ENCODE measurements around the gene CRELD2. TPM values are rescaled to one million over a fixed set of nuclear protein-coding genes. Genes with fewer than 3 reads are reported as not detected.
A peak's percentile ranks its signal among the peaks of the same experiment; 100 is the strongest.

Gene CRELD2
- polyA plus RNA-seq (2012; ENCODE audit: missing spikeins) = 16.7 TPM

DNA sequence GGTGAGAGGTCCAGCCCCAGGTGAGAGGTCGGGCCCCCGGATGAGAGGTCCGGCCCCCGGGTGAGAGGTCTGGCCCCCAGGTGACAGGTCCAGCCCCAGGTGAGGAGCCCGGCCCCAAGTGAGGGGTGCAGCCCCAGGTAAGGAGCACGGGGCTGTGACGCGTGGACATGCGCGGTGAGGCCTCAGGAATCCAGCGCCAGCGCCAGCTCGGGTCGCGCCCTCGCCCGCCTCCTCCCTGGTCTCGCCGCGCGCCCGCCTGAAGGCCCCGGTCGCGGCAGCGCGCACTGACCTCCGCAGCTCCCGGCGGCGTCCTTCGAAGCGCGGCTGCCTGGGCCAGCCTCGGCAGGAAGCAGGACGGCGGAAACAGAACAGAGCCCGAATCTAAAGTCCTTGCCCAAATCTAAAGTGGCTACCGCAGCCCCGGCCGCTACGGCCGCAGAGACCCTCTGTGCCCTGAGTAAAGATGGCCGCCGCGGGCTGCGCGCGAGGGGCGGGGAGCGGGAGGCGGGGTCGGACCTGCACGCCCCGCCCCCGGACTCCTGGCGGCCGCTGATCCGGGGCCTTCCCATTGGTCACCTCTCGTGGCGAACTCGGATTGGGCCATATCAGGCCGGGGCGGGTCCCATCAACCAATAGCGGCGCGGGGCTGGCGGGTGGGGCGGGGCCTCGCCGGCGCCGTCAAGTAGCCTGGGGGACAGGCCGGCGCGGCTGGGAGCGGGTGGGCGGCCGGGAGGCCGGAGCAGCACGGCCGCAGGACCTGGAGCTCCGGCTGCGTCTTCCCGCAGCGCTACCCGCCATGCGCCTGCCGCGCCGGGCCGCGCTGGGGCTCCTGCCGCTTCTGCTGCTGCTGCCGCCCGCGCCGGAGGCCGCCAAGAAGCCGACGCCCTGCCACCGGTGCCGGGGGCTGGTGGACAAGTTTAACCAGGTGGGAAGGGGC lies at the start of gene CRELD2, which contains the start of gene ALG12:
Gene CRELD2, plus strand, starts transcription at position 661 of the 937 bp plus-strand sequence. Its CDS starts 136 bp downstream, at position 797.
Gene ALG12, minus strand, starts transcription at position 465 of the 937 bp plus-strand sequence. CDS start 4,673 bp downstream, outside the sequence.
- TF ChIP-seq POLR2AphosphoS5 (IDR thresholded peaks at IDR 0.05; ENCODE audit: low read depth, low read length) (0 out of 2 replicates have a peak, but pooled peaks have one; percentile 9), POLR2A (IDR thresholded peaks at IDR 0.05; ENCODE audit: low read depth, low read length) (peak; percentile 79; the same call in 1 of the 2 replicates), TAF1 (IDR thresholded peaks at IDR 0.05; ENCODE audit: borderline replicate concordance, low read depth, low read length) (no peak)
- FAIRE-seq = peak; percentile 98
- DNase-seq (ENCODE audit: insufficient read length) = peak; percentile 99

GRCh38 chr22:49869086-49869830 lies 49.2 kb upstream of the CRELD2 start:
- DNase-seq (ENCODE audit: insufficient read length) (no peak), FAIRE-seq (no peak)
- TF ChIP-seq POLR2AphosphoS5 (IDR thresholded peaks at IDR 0.05; ENCODE audit: low read depth, low read length) (no peak), POLR2A (IDR thresholded peaks at IDR 0.05; ENCODE audit: low read depth, low read length) (no peak), TAF1 (IDR thresholded peaks at IDR 0.05; ENCODE audit: borderline replicate concordance, low read depth, low read length) (no peak)

GRCh38 chr22:49869845-49870712 lies 48.4 kb upstream of the CRELD2 start:
- no peak for FAIRE-seq
- DNase-seq (ENCODE audit: insufficient read length) = no peak
- TF ChIP-seq POLR2AphosphoS5 (IDR thresholded peaks at IDR 0.05; ENCODE audit: low read depth, low read length) (no peak), POLR2A (IDR thresholded peaks at IDR 0.05; ENCODE audit: low read depth, low read length) (no peak), TAF1 (IDR thresholded peaks at IDR 0.05; ENCODE audit: borderline replicate concordance, low read depth, low read length) (no peak)

DNA sequence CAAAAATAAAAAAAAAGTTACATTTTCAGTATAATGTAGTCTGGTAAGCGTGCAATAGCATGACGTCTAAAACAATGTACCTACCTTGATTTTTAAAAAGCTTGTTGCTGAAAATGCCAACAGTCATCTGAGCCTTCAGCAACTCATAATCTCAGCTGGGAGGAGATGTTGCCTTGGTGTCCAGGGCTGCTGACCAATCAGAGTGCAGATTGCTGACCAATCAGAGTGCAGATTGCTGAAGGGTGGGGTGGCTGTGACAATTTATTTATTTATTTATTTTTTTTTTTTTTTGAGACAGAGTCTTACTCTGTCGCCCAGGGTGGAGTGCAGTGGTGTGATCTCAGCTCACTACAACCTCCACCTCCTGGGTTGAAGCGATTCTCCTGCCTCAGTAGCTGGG lies 47.0 kb upstream of the CRELD2 start:
- TF ChIP-seq TAF1 (IDR thresholded peaks at IDR 0.05; ENCODE audit: borderline replicate concordance, low read depth, low read length) (no peak), POLR2AphosphoS5 (IDR thresholded peaks at IDR 0.05; ENCODE audit: low read depth, low read length) (no peak), POLR2A (IDR thresholded peaks at IDR 0.05; ENCODE audit: low read depth, low read length) (no peak)
- DNase-seq (ENCODE audit: insufficient read length) (no peak), FAIRE-seq (no peak)

GRCh38 chr22:49872347-49872746 lies 46.1 kb upstream of the CRELD2 start:
- FAIRE-seq = no peak
- no peak for DNase-seq (ENCODE audit: insufficient read length)
- TF ChIP-seq TAF1 (IDR thresholded peaks at IDR 0.05; ENCODE audit: borderline replicate concordance, low read depth, low read length) (no peak), POLR2A (IDR thresholded peaks at IDR 0.05; ENCODE audit: low read depth, low read length) (no peak), POLR2AphosphoS5 (IDR thresholded peaks at IDR 0.05; ENCODE audit: low read depth, low read length) (no peak)

GRCh38 chr22:49873228-49873940 lies 45.0 kb upstream of the CRELD2 start:
- no peak for FAIRE-seq
- no peak for DNase-seq (ENCODE audit: insufficient read length)
- no peak for TF ChIP-seq POLR2A (IDR thresholded peaks at IDR 0.05; ENCODE audit: low read depth, low read length)
- no peak for TF ChIP-seq TAF1 (IDR thresholded peaks at IDR 0.05; ENCODE audit: borderline replicate concordance, low read depth, low read length)
- TF ChIP-seq POLR2AphosphoS5 (IDR thresholded peaks at IDR 0.05; ENCODE audit: low read depth, low read length) = no peak

GRCh38 chr22:49877642-49878041 lies 40.8 kb upstream of the CRELD2 start:
- TF ChIP-seq POLR2A (IDR thresholded peaks at IDR 0.05; ENCODE audit: low read depth, low read length) (no peak), POLR2AphosphoS5 (IDR thresholded peaks at IDR 0.05; ENCODE audit: low read depth, low read length) (no peak), TAF1 (IDR thresholded peaks at IDR 0.05; ENCODE audit: borderline replicate concordance, low read depth, low read length) (no peak)
- FAIRE-seq (no peak), DNase-seq (ENCODE audit: insufficient read length) (no peak)

DNA sequence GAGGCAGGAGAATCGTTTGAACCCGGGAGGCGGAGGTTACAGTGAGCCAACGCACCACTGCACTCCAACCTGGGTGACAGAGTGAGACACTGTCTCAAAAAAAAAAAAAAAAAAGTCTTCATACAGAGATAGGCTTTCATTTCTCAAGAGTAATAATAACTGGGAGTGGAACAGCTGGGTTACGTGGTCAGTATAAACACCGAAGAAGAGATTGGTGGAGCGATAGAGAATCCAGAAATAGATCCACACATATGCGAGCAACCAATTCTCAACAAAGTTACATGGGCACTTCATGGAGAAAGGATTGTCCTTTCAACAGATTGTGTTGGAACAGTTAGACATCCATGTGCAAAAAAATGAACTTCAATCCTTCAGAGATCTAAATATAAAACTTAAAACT lies 40.2 kb upstream of the CRELD2 start:
- FAIRE-seq (no peak), DNase-seq (ENCODE audit: insufficient read length) (no peak)
- no peak for TF ChIP-seq TAF1 (IDR thresholded peaks at IDR 0.05; ENCODE audit: borderline replicate concordance, low read depth, low read length)
- no peak for TF ChIP-seq POLR2AphosphoS5 (IDR thresholded peaks at IDR 0.05; ENCODE audit: low read depth, low read length)

DNA sequence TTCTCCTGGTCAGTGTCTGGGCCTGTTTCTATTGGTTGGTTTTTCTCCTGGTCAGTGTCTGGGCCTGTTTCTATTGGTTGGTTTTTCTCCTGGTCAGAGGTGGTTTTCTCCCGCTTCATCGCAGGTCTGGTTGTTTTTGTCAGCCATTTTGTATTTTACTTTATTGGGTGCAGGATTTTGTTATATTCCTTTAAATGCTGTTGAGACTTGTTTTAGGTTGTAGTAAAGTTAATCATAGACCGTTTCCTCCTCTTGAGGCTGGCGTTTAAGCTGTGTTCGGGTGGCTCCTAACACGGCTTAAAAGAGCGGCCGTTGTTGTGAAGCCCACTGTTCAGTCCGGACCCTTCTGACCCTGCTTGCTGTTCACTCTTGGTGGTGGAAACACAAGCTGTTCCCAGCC lies 38.6 kb upstream of the CRELD2 start:
- TF ChIP-seq TAF1 (IDR thresholded peaks at IDR 0.05; ENCODE audit: borderline replicate concordance, low read depth, low read length) = no peak
- no peak for TF ChIP-seq POLR2AphosphoS5 (IDR thresholded peaks at IDR 0.05; ENCODE audit: low read depth, low read length)
- TF ChIP-seq POLR2A (IDR thresholded peaks at IDR 0.05; ENCODE audit: low read depth, low read length) = no peak
- DNase-seq (ENCODE audit: insufficient read length) (no peak), FAIRE-seq (no peak)

- FAIRE-seq (no peak), DNase-seq (ENCODE audit: insufficient read length) (peak; percentile 44)
- TF ChIP-seq POLR2A (IDR thresholded peaks at IDR 0.05; ENCODE audit: low read depth, low read length) (peak; percentile 54; the same call in 1 of the 2 replicates), TAF1 (IDR thresholded peaks at IDR 0.05; ENCODE audit: borderline replicate concordance, low read depth, low read length) (no peak)
Measured at GRCh38 chr22:49880281-49880680, 38.2 kb upstream of the CRELD2 start.

Data from GM12892 (cell line).